Thyroid gland (tissue), 4 donors: ENCODE results near the gene CD6. TPM values are rescaled to one million over a fixed set of nuclear protein-coding genes. Genes with fewer than 3 reads are reported as not detected.

Source experiments
- DNase-seq, 2 donors: peaks; one replicate each; pipeline ENCODE4 v3.0.0-alpha.2; 2019
- H3K27ac ChIP-seq, 3 donors: fragments of 200-600 bp; sonication (generic); 1 replicate in 2 of 3; 2 replicates in 1 of 3; pipeline ENCODE4 v1.5.1; 2016 to 2019; ENCODE audit warnings: mild to moderate bottlenecking in 1 of 3, moderate library complexity in 1 of 3
- H3K27me3 ChIP-seq: fragments of 200-600 bp; sonication (generic); one replicate; pipeline ENCODE4 v1.5.1; 2019
- H3K36me3 ChIP-seq, 2 donors: fragments of 200-600 bp; sonication (generic); one replicate each; pipeline ENCODE4 v1.5.1; 2016 to 2019
- H3K4me1 ChIP-seq, 2 donors: fragments of 200-600 bp; sonication (generic); one replicate each; pipeline ENCODE4 v1.5.1; 2017 to 2019
- H3K4me3 ChIP-seq, 3 donors: fragments of 200-600 bp; sonication (generic); replicated peaks in 1 of 3; 1 replicate in 2 of 3; 2 replicates in 1 of 3; pipeline ENCODE4 v1.5.1; 2016; ENCODE audit warnings: mild to moderate bottlenecking in 1 of 3
- H3K9me3 ChIP-seq: fragments of 200-600 bp; sonication (generic); one replicate; pipeline ENCODE4 v1.5.1; 2017
- POLR2A ChIP-seq, 2 donors: fragments of 450-650 bp; IDR thresholded peaks; one replicate each; pipeline ENCODE4 v1.6.1; 2017; ENCODE audit warnings: antibody characterized with exemption in 2 of 2, mild to moderate bottlenecking in 2 of 2, moderate library complexity in 1 of 2
- WGBS, 2 donors: methylation state at CpG; one replicate each; pipeline ENCODE4 v1.1.5; 2017; 5-methylcytosine and 5-hydroxymethylcytosine counted together
- intact Hi-C: fragments of 100-400 bp; cut with DNase I; formaldehyde crosslinking; loops from one replicate; pipeline ENCODE4 v1.15.1; 2023
- total RNA-seq, 4 donors: library from RNA; depleted of rRNA; stranded (reverse); fragments of >200 nt; gene quantifications; one replicate each; pipeline ENCODE4 v1.2.3, GENCODE V29; 2016
- TF ChIP-seq, protein P1 (sequence below), 6 experiments: fragments of 200-600 bp in 3 of 6; fragments of 450-650 bp in 3 of 6; sonication (generic) in 3 of 6; IDR thresholded peaks; one replicate each; pipeline ENCODE4 v1.5.1; 2016 to 2019; ENCODE audit warnings: antibody characterized with exemption in 6 of 6, mild to moderate bottlenecking in 2 of 6, inconsistent platforms in 1 of 6, moderate library complexity in 1 of 6

The CD6 gene
- total RNA-seq, 4 donors from 2014 or later, result 0.40 to 2.7 (median 0.69) TPM

DNA sequence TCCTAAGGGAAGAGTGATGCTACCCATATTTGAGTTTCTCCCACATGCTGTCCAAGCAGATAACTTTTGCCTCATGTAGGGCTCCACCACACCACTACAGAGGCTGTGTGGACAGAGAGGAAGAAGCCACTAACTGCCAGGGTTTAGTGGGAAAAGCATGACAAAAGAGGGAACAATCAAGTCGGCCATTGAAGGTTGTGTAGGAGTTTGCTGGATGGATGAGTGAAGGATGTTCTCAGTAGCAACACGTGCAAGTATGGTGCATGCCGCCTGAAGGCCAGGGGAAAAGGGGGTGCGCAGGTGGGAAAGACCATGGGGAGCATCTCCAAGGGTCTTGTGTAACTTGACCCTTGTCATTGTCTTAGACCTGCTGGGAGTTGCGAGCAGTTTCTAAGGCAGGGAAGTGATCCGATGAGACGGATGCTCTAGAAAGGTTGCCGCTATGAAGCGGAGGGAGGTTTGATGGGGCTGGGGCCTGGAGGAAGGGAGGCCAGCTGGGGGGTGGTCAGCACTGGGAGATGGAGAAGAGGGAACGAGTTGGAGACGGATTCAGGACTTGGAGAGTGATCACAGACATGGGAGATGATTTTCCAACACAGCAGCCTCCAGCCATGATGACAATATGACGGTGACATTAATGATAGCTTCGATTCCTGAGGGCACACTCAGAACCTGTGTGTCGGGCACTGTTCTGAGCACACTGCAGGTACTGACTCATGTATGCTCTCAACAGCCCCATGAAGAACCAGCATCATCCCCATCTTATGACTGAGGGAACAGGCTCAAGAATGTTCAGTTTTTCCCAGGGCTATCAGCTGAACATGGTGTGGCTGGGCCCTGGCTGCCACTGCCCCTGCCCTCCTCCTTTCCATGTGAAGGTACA is 53.7 kb downstream of the CD6 start:
- TF ChIP-seq POLR2A (IDR thresholded peaks at IDR 0.05), result no peak
- TF ChIP-seq, protein P1, sequence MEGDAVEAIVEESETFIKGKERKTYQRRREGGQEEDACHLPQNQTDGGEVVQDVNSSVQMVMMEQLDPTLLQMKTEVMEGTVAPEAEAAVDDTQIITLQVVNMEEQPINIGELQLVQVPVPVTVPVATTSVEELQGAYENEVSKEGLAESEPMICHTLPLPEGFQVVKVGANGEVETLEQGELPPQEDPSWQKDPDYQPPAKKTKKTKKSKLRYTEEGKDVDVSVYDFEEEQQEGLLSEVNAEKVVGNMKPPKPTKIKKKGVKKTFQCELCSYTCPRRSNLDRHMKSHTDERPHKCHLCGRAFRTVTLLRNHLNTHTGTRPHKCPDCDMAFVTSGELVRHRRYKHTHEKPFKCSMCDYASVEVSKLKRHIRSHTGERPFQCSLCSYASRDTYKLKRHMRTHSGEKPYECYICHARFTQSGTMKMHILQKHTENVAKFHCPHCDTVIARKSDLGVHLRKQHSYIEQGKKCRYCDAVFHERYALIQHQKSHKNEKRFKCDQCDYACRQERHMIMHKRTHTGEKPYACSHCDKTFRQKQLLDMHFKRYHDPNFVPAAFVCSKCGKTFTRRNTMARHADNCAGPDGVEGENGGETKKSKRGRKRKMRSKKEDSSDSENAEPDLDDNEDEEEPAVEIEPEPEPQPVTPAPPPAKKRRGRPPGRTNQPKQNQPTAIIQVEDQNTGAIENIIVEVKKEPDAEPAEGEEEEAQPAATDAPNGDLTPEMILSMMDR (IDR thresholded peaks at IDR 0.05), result no peak
- Histone ChIP-seq H3K4me3 (no peak overlapping the region), H3K9me3 (no peaks in the 10 kb centered on the region), H3K27ac (no peak overlapping the region), H3K27me3 (no peaks in the 10 kb centered on the region), H3K36me3 (no peaks in the 10 kb centered on the region), H3K4me1 (peaks cover 0 to 3% of the 10 kb centered on the region in 2 donors)
- WGBS, 2 donors, result 83 to 87% methylated on average over 14 of the region's 14 CpGs
- intact Hi-C loops, result no loop called here
- no peak for DNase-seq

DNA sequence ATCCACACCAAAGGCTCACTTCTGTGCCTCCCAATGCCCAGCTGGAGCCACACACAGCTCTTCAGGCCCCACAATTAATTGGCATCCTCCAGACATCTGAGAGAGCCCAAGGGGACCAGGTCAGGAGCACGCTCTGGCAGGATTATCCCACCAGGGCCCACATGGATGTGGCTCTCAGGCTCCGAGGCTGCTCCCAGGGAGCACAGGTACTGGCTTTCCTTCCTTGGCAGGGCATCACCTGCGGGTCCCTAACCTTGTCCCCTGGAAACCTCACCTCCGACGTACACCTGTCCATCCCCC is 54.3 kb downstream of the CD6 start:
- peaks cover 0 to 3% of the 10 kb centered on the region in 2 donors for H3K4me1 ChIP-seq
- DNase-seq, result no peak
- H3K9me3 ChIP-seq, result no peaks in the 10 kb centered on the region
- WGBS, 2 donors, result 69 to 84% methylated on average over 4 to 5 of the region's 5 CpGs
- TF ChIP-seq POLR2A (IDR thresholded peaks at IDR 0.05), result no peak
- TF ChIP-seq, protein P1 (IDR thresholded peaks at IDR 0.05), result no peak
- intact Hi-C loops, result no loop called here
- H3K4me3 ChIP-seq, result no peak overlapping the region
- no peaks in the 10 kb centered on the region for H3K27me3 ChIP-seq
- H3K27ac ChIP-seq, result no peak overlapping the region
- no peaks in the 10 kb centered on the region for H3K36me3 ChIP-seq

DNA sequence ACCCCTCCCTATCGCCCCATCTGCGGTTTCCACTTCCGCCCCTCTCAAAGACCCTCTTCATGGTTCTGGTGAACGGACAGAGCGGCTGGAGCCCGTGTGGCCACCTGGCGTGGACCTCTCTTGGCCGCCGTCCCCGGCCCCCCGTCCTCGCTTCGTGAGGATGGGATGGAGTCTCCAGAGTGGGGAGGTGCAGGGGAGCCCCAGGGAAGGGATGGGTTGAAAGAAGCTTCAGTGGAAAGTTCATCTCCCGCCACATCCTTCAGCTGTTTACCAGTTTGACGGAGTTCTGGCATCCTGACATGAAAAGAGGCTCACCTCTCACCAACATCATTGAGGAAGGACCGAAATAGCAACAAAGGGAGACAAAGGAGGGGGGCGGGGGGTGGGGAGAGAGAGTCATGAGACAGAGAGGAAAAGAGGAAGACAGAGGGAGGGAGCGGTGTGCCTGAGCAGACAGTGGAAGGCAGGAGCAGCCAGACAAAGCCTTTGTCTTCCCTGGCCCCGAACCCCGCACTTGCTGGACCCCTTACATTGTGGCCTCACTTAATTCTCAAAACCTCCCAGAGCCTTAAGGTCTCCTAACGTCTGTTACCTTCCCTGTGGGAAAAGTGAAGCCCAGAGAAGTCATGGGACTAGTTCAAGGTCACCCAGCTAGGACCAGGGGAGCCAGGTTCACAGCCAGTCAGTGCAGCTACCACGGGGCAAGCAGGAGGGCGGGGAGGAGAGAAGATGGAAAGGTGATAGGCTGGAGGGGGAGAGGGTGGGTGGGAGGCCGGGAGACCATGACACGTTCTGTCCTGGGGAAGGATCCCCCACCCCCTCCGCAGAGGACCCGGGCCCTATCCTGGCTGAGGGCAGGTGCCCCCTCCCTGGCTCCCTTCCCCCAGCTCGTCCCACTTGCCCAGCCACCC is 54.9 kb downstream of the CD6 start:
- 65 to 77% methylated on average over 27 to 28 of the region's 28 CpGs for WGBS, 2 donors
- H3K27ac ChIP-seq, result no peak overlapping the region
- no peak for DNase-seq

DNA sequence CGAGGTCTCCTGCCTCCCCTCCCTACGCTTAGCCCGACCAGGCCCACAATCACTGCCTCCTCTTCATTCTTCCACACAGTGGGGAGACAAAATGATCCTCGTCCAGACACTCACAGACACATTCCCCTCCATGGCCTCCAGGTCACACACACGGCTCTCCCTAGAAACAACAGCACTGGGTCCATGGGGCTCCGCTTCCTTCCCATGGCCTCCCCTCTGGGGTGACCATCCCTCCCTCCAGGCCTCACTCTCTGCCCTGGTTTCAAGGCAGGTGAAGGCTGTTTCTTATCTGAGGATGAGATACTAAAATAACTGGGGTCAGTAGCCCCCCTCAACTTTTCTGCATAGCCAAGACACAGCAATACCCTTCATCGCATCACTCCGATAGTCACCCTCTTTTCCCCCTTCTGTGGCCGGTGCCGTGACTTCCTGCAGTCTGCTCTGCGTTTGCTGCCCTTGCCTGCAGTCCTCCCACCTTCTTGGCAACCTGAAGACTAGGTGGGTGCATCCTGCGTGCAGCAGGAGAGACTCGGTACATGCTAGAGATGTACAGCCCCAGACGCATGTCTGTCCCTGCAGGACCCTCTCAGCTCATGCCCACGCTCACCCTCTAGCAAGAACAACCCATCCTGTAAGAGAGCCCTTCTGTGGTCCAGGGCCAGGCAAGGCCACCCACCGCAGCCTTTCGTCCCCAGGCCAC is 55.8 kb downstream of the CD6 start:
- 85 to 89% methylated on average over 17 of the region's 17 CpGs for WGBS, 2 donors

More for the DNA sequence above, 54.9 kb downstream of the CD6 start:
- H3K36me3 ChIP-seq, result no peaks in the 10 kb centered on the region
- intact Hi-C loops, result no loop called here
- no peaks in the 10 kb centered on the region for H3K9me3 ChIP-seq
- TF ChIP-seq, protein P1 (IDR thresholded peaks at IDR 0.05), result no peak
- no peak for TF ChIP-seq POLR2A (IDR thresholded peaks at IDR 0.05)
- H3K4me3 ChIP-seq, result no peak overlapping the region
- H3K27me3 ChIP-seq, result no peaks in the 10 kb centered on the region
- H3K4me1 ChIP-seq, result peaks cover 0 to 3% of the 10 kb centered on the region in 2 donors

More for the DNA sequence above, 55.8 kb downstream of the CD6 start:
- H3K4me1 ChIP-seq, result peaks cover 0 to 3% of the 10 kb centered on the region in 2 donors
- no peaks in the 10 kb centered on the region for H3K27me3 ChIP-seq
- DNase-seq, result no peak
- no peak overlapping the region for H3K27ac ChIP-seq
- no peaks in the 10 kb centered on the region for H3K36me3 ChIP-seq
- intact Hi-C loops, result no loop called here
- no peak overlapping the region for H3K4me3 ChIP-seq
- H3K9me3 ChIP-seq, result no peaks in the 10 kb centered on the region
- no peak for TF ChIP-seq POLR2A (IDR thresholded peaks at IDR 0.05)
- TF ChIP-seq, protein P1 (IDR thresholded peaks at IDR 0.05), result no peak
